Daoy (cell line): ENCODE data around the gene DBH. TPM values are rescaled to one million over a fixed set of nuclear protein-coding genes. Genes with fewer than 3 reads are reported as not detected.

Experiments used
- DNase-seq: peaks from one replicate; pipeline ENCODE4 v3.0.0-alpha.2; 2015; ENCODE audit warnings: low read depth
- total RNA-seq: library from RNA; depleted of rRNA; stranded (reverse); fragments of >200 nt; shearing (Covaris generic); gene quantifications from 2 replicates; pipeline ENCODE4 v1.2.3, GENCODE V29; 2014

Gene DBH
- total RNA-seq, 1 experiment from 2014 or later: not detected

DNA sequence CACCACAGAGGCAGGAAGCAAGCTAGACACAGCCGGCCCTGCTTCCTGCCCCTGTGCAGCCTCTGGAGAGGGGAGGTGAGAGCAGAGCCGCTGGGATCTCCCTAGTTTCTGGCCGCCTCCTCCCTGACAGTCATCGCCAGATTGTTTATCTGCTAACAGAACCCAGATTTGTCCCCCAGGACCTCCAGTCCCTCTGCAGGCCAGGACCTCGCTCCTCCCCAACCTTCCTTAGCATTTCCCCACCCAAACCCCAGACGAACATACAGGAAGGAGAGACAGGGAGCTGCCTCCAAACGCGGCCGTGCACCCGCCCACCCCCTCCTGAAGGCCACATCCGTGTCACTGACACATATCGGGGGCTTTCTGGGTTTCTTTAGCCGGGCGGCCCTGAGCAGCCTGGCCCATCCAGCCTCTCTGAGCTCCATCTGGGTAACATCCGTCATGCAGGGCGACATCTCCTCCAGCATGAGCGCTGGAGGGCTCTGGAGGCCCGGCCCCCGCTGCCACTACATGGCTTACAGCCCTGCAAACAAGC, 47.5 kb downstream of the DBH start:
- peak; percentile 76 for DNase-seq

DNA sequence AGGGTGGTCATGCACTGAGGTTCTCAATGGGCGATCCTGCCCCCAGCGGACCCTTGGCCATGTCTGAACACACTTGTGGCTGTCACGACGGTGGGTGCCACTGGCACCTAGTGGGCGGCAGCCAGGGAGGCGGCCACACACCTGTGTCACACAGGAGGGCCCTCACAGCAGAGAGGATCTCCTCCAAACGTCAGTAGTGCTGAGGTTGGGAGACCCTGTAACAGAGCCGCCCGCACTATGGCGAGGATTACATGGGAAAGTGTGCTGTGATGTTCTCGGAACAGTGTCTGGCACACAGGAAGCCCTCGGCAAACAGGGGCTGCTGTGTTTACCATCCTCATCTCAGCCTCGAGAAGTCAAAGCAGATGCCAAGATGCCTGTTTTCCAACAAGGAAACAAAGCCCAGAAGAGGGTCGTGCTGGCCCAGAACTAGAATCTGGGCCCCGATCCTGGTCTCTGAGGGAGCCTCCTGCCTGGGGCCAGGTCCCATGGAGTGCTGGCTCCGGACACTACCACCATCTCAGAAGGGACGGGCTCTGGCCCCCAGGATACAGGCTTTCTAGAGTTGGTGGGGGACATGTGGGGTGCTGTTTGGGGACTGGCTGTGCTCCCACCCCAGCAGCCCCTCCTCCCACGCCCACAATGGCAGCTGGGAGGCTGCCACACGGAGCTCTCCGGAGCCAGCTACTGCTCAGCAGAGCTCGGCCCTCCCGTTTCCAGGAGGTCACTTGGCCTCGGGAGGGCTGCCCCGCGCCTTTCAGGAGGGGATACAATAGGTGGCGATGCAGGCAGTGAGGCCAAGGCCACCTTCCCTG, 48.2 kb downstream of the DBH start:
- no peak for DNase-seq

DNA sequence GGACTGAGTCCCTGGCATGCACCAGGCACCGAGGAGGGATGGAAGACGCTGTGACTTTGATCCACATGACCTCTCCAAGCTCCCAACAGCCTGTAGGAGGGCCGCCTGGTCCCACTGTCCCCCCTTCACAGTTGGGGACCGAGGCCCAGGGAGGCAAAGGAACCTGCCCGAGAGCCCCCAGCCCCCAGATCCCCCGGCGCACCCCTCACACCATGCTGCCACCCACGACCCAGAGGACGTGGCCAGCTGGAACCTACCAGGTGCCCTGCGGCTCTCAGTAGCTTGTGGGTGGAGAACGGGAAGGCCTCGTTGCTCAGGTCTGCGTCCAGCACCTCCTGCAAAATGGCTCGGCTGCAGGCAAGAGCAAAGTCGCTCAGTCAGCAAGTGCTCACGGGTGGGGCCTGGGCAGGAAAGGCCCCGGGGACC, 48.8 kb downstream of the DBH start:
- no peak for DNase-seq

DNA sequence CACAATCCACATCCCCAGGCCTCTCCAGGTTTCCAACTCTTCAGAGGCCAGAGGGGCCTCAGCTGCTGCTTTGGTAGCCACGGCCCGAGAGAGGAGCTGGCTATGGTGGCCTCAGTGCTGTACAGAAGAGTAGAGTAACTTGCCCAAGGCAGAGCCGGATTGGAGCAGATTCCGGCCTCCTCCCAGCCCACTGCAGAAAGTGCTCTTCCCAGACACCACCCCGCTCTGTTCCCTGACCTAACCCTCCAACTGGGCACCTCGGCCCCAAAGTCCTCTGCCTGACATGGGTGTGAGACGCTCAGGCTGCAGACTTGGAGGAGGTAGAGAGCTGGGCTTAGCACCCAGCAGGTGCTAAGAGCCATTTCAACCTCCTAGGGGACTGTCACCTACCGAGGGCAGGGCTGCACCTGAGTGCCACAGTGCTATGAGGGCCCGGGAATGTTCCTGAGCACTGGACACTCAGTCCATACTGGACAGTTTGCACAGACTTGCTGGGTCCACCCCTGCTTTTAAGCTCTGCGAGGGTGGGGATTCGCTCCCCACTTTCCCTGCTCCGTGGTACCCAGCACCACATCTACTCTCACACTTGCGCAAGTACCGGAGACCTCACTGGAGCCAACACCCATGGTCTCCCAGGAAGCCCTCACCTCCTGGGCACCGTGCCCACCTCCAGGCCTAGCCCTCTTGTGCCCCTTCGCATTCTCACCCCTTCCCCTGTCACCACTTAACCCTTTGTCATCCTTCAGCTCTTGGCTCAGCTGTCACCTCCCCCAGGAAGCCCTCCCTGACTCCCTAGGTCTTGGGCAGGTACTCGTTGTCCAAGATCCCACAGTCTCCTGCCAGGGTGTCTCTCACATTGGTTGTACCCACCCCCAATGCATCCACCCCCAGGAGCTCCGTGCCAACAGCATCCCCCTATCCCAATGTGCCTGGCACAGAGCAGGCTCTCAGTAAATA, 49.8 kb downstream of the DBH start:
- no peak for DNase-seq

DNA sequence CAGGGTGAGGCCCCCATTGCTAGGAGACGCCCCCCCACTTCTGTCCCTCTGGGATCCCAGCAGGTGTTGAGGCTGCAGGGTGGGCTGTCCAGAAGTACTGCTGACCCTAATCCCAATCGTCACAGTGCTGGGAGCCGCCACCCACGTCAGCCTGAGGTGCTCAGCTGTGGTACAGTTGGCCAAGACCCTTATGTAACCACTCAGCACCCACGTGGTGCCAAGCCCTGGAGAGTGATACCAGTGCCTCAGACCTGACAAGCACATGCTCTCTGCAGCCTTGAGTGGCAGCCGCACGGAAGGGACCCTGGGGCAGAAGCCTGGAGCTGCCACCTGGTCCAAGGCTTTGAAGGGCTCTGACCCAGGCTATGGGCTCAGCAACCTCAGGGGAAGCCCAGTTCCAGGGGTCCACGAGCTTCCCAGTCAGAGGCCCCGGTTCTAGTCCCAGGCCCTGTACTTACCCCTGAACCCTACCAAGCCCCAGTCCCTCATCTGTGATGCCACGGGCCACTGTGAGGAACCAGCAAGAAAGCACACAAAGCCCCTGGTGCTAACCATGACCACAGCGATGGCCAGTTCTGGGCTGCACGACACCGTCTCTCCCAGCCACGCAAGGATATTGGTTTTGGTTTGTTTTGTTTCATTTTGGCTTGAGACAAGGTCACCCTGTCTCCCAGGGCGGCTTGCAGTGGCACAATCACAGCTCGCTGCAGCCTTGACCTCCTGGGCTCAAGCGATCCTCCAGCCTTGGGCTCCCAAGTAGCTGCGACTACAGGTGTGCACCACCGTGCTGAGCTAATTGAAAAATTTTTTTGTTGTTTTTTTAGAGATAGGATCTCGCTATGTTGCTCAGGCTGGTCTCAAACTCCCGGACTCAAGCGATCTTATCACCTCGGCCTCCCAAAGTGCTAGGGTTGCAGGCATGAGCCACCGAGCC, 50.7 kb downstream of the DBH start:
- DNase-seq: no peak

DNA sequence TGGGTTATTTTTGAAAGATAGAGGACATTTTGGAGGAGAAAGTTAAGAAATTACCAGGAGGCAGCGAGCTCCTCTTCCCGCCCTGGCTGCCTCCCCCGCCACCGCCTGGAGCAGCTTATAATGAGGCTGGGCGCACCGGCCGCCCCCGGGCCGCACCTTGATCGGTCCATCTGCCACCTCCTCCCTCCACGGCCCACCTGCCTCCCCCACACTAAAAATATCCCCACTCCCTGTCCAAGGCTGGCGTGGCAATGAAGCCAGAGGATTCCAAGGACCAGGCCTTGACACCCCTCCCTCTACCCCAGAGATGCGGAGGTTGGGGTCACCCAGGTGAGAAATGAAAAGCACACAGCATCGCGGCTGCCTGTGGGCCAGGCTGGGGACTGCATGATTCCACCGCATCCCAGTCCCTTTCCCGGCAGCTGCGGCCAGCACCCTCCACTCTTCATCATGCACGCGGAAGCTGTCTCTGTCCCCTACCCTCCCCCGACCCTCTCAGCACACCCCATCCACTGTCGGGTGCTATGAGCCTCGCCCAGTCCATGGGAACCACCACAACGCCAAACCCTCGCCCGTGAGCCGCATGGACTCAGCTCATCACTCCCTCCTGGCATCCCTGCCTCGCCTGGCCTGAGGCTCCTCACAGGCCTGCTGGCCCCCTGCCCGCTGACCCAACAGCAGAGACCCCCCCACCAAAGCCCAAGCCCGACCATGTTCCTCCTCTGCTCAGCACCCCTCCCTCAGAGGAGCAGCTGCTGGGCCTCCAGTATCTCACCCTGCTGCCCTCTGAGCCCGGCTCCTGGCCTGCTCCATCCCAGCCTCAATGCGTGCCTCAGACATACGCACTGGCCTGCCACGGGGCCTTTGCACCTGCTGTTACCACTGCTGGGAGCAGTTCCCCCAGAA, 51.9 kb downstream of the DBH start:
- DNase-seq: no peak

DNA sequence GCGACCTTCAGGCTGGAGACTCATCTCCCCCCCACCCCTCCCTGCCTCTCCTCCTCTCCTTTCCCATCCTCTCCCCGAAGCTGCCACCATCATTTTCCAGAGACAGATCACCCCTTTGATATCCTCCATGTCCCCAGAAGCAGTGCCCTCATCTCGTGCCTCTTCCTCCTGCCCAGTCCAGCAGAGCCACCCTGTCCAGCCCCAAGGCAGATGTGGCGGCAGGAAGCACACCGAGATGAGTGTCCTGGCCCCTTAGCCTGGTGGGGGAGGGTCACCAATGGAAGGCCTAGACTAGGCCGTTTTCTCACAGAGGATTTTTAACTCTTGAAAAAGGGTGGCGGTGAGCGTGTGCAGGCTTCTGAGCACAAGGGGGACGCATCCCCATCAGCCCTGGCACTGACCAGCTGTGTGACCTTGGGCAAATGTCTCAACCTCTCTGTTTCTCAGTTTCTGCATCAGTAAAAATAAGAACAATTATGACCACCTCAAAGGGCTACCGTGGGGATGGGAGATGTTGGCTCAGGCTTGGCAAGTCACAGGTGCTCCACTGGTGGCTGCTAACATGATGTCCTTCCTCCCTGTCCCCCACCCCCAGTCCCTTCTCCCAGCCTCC, 53.1 kb downstream of the DBH start:
- no peak for DNase-seq

DNA sequence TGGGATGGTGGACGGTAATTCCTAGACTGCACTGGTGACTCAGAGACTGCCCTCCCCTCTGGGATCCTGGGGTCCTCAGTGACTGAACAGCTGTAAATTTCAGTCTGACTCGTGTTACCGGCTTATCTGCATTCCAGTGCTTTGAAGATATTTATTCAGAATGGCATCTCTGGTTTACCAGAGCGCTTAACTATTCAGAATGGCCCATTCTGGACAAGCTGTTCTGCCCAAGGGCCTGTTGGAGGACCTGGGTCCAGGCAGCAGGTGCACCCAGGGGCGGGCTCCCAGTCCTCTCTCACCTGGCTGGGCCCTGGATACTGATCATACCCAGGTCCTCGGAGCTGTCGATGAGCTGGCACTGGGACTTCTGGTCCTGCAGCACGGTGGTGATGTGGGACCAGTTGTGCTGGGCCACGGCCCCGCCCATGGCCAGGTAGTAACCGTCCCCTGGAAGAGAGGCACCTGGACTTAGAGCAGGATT, 54.0 kb downstream of the DBH start:
- DNase-seq: no peak

DNA sequence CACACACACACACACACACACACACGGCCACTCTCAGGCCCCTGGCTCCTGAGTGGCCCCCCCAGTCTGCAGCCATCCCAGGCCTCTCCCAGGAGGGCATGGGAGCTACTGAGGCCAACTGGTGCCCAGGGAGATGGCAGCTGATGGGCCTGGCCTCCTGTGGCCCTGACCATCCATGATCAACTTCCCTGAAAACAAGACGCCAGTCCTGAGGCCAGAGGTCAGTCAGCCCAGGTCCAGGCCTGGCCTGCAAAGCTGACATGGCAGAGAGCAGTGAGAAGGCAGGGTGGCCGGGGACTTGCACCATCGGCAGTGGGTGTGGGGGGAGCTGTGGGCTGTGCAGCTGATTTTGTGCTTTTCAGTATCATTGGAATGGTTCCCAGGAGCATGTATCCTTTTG, 55.0 kb downstream of the DBH start:
- DNase-seq: no peak

DNA sequence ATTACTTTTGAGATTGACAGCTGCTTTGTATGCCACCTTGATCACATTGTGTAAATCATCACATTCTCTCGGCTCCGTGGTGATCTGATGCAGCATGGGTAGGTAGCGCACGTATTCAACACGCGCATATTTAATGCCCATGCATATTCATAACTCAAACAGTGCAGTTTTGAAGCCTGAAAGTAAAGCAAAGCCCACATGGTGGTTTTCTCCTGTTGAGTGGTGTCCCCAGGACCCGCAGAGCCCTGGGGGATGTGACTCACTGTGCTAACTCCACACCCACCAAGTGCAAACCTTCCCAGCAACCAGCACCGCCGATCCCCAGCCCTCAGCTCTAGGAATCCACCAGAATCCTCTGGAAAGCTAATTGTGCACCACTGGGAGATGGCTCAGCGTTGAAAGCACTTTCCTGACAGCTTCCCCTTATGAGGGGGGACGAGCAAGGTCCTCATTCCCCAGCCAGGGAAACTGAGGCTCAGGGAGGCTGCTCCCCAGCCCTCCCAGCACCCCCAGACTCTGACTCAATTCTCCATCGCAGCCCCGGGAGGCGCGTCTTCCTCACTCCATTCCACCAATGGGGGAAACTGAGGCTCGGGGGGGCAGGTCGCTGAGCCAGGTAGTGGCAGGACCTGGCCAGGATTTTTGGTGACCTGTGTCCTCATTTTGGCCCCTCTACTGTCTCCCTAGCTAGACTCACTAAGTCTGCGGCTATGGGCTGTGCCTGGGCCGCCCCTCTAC, 55.6 kb downstream of the DBH start:
- DNase-seq: peak; percentile 92

DNA sequence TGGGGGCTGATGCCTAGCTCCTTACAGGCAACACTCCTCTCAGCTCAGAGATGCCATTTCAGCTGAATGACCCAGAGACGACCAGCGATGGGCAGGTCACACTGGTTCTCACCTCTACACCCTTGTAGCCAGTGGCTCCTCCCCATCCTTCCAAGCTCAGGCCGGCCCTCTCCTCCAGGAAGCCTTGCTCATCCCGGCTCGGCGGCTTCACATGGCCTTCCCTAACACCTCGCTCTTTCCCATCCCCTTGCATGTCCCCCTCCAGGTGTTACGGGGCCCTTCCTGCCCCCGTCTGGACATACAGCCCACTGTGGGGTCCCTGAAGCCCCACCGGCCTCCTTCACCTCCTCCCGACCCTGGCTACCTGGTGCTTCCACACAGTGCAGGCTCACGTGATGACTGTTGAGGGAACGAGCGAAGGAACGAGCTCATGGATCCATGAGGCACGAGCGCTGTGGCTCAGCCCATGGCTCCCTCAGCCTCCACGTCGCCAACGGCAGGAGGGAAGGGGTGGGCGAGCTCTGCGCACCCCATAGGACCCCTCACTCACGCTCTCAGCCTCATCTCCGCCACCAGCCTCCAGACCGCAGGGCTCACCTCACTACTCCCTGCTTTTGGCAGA, 56.3 kb downstream of the DBH start:
- no peak for DNase-seq

DNA sequence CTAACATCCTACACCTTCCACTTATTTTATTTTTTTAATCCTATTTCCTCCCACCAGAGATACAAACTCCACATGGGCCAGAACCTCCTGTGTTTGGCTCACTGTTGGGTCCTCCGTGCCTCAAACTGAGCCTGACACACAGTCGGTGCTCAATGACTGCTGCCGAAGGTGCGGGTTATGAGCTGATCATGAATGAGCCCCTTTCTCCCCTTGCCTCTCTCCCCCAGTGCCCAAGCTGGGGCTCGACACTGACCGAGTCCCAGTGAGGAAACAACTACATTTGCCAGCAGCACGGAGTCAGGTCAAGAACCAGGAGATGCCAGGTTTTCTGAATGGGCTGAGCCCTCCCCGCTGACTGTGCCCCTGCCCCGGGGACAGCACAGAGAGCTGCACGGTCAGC, 57.0 kb downstream of the DBH start:
- no peak for DNase-seq

DNA sequence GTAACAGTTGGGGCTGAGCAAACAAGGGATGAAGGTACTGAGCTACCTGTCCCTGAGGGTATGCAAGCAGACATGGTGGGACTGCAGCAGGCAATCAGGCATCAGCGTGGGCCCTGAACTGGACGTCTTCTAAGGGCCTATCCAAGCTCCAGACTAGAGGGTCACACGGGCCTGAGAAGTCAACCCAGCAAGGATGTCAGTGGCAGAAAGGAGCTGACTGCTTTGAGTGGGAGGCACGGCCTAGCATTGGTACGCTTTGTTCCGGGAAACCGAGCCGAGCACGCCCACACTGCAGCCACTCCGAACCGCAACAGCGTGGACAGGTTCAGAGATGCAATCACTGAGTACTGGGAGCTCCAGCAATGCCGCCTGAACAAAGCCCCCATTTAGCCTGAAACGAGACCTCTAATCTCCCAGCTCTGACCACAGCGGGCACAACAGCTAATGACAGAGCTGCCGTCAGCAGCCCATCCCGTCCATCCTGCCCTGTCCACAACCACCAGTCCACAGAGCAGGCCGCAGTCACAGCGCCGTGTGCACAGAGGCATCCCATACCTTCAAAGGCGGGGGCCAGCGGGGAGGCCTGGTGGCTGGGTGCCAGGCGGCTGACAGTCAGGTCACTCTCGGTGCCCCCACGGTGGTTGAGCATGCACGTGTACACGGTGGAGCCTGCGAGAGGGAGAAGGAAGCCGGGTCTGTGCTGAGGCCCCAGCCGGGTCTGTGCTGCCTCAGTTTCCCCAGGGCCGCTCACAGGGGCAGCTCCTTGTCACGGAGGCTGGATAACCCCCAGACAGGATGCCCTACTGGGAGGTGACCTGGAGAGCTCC, 57.8 kb downstream of the DBH start:
- no peak for DNase-seq

DNA sequence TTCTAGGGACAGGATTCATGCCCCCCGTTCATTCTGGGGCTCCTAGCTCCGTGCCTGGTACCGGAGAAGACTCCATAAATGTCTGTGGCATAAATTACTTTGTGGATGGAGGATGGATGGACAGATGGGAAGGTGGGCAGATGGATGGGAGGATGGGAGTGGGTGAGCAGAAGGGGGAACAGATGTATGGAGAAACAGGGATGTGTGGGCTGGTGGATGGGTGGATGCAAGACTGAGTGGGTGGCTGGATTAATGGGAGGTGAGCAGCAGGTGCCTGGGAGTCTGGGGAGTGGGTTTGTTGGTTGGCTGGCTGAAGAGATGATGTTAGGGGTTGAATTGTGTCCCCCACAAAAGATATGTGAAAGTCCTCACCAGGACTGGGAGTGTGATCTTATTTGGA, 58.5 kb downstream of the DBH start:
- no peak for DNase-seq

DNA sequence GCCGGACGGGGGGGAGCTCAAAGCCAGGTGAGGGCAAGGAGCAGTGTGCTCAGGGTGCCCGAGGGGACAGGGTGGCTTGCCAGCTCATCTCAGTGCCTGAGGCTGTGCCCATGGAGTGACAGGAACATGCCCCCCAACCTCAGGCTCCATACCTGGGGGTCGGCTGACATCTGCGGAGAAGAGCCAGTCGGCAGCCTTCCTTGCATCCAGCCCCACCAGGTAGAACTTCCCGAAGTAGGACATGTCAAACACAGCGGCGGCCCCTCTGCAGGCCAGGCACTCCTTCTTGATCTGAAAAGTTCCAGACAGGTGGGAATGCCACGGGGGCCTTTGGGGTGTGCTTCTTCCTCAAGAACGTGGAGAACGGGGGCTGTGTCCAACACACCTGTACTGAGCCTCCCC, 59.9 kb downstream of the DBH start:
- no peak for DNase-seq

DNA sequence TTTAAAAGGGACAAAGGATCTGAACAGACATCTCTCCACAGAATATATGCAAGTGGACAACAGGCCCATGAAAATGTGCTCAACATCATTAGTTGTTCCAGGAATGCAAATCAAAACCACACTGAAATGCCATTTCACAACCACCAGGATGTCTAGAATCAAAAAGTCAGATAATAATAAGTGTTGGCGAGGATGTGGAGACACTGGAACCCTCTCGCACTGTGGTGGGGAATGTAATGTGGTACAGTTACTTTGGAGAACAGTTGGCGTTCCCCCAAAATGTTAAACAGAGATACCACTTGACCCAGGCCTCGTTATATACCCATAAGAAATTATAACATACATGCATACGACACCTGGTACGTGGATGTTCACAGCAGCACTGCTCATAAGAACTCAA, 63.4 kb downstream of the DBH start:
- DNase-seq: no peak

DNA sequence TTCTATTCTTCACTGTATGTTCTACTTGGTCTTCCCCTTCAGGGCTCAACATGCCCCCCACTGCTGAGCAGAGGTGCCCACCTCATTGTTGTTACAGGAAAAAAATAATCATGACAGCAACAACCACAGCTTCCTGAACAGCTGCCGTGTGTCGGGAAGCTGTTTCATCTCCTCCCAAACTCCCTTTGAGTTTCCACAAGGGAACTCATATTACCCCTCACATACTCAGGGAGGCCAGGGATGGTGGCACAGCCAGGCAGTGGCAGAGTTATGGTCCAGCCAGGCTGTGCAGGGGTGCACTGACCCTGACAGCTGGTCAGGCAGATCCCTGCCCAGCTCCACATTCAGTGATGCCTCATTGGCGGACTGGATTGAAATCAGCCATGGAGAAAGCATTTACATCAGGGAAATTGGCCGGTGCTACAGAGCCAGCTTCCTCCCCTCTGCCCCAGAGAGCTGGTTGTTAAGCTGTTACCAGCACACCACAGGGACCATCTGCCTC, 64.7 kb downstream of the DBH start:
- DNase-seq: no peak
